T-cell (primary cell): ENCODE data around the gene TMEM80. TPM values are rescaled to one million over a fixed set of nuclear protein-coding genes. Genes with fewer than 3 reads are reported as not detected.

ENCODE experiments used
- ATAC-seq, 4 experiments: fragments of 200-7000 bp in 3 of 4; fragments of 150-1000 bp in 1 of 4; cut with Tn5 transposase; replicated peaks in 1 of 4; 1 replicate in 3 of 4; 2 replicates in 1 of 4; pipeline ENCODE4 v1.10.0; 2021; ENCODE audit warnings: moderate library complexity in 3 of 4, mild to moderate bottlenecking in 2 of 4, moderate number of reproducible peaks in 1 of 4
- CTCF ChIA-PET, 2 donors: fragments of 300-600 bp; sonication (Branson Sonifier 250); formaldehyde crosslinking; loops; one replicate each; lab custom pipeline; 2022; ENCODE audit warnings: antibody characterized with exemption in 2 of 2; lab: Charles Lee
- POLR2A ChIA-PET, 2 donors: fragments of 300-600 bp; sonication (Branson Sonifier 250); formaldehyde crosslinking; loops; one replicate each; lab custom pipeline; 2022; ENCODE audit warnings: antibody characterized with exemption in 2 of 2; lab: Charles Lee
- DNase-seq, 35 experiments: peaks; one replicate each; pipeline versions ENCODE4 v3.0.0 to v3.0.0-alpha.2; 2013 to 2023
- H3K27ac ChIP-seq: one replicate; pipeline ENCODE4 v1.5.1; 2013; ENCODE audit warnings: low read length
- H3K27me3 ChIP-seq, 2 experiments: replicated peaks in 1 of 2; 1 replicate in 1 of 2; 2 replicates in 1 of 2; pipeline versions ENCODE4 v1.6.1 to v1.7.0; 2013; ENCODE audit warnings: low read length in 1 of 2, mixed read lengths in 1 of 2; ENCODE audit not compliant: control insufficient read depth in 2 of 2, insufficient read depth in 2 of 2; ENCODE audit errors: extremely low read depth in 1 of 2
- H3K36me3 ChIP-seq, 2 donors: 1 replicate in 1 of 2; 2 replicates in 1 of 2; pipeline versions ENCODE4 v1.6.1 to v1.7.0; 2013; ENCODE audit warnings: low read length in 1 of 2; ENCODE audit not compliant: control insufficient read depth in 2 of 2, insufficient read depth in 1 of 2; ENCODE audit errors: extremely low read depth in 1 of 2
- H3K4me1 ChIP-seq, 2 experiments: 1 replicate in 1 of 2; 2 replicates in 1 of 2; pipeline versions ENCODE4 v1.6.1 to v1.7.0; 2013; ENCODE audit warnings: low read length in 2 of 2, mixed read lengths in 1 of 2; ENCODE audit not compliant: insufficient read depth in 2 of 2, control insufficient read depth in 1 of 2; ENCODE audit errors: extremely low read depth in 1 of 2
- H3K4me3 ChIP-seq, 2 donors: 1 replicate in 1 of 2; 2 replicates in 1 of 2; pipeline versions ENCODE4 v1.5.1 to v1.7.0; 2013; ENCODE audit warnings: mild to moderate bottlenecking in 2 of 2, low read length in 1 of 2, moderate library complexity in 1 of 2; ENCODE audit not compliant: control insufficient read depth in 1 of 2; ENCODE audit errors: extremely low read depth in 1 of 2
- H3K9me3 ChIP-seq: 2 replicates; pipeline ENCODE4 v1.7.0; 2013
- H3K27ac Mint-ChIP-seq, 2 donors: one replicate each; pipeline ENCODE4 v1.8.0; 2020 to 2021; ENCODE audit warnings: mild to moderate bottlenecking in 2 of 2, mixed read lengths in 2 of 2
- H3K27me3 Mint-ChIP-seq, 2 donors: one replicate each; pipeline ENCODE4 v1.8.0; 2021 to 2022; ENCODE audit warnings: mixed read lengths in 2 of 2
- H3K36me3 Mint-ChIP-seq: one replicate; pipeline ENCODE4 v1.8.0; 2021; ENCODE audit warnings: mixed read lengths
- H3K4me1 Mint-ChIP-seq, 3 donors: one replicate each; pipeline ENCODE4 v1.8.0; 2020 to 2022; ENCODE audit warnings: mixed read lengths in 3 of 3, mild to moderate bottlenecking in 1 of 3
- H3K4me3 Mint-ChIP-seq, 3 donors: one replicate each; pipeline ENCODE4 v1.8.0; 2020 to 2022; ENCODE audit warnings: mild to moderate bottlenecking in 3 of 3, mixed read lengths in 3 of 3, moderate library complexity in 3 of 3
- H3K9me3 Mint-ChIP-seq, 3 donors: one replicate each; pipeline ENCODE4 v1.8.0; 2020 to 2022; ENCODE audit warnings: mixed read lengths in 3 of 3
- WGBS: methylation state at CpG from one replicate; pipeline ENCODE4 v1.1.5; 2013; ENCODE audit warnings: missing lambda C conversion rate; ENCODE audit not compliant: insufficient coverage; 5-methylcytosine and 5-hydroxymethylcytosine counted together
- total RNA-seq, 35 experiments: library from RNA in 6 of 35; stranded (reverse) in 6 of 35; fragments of 120-200 nt in 1 of 35; gene quantifications; one replicate each; pipeline versions ENCODE4 v1.2.1 to v1.2.4 and lab custom pipeline; 2013 to 2026

Gene TMEM80
- total RNA-seq, 5 donors from 2014 or later (not counting 1 experiment from before 2014, with no cell fraction given), result 21.2 to 43.9 (median 42.4) TPM

DNA sequence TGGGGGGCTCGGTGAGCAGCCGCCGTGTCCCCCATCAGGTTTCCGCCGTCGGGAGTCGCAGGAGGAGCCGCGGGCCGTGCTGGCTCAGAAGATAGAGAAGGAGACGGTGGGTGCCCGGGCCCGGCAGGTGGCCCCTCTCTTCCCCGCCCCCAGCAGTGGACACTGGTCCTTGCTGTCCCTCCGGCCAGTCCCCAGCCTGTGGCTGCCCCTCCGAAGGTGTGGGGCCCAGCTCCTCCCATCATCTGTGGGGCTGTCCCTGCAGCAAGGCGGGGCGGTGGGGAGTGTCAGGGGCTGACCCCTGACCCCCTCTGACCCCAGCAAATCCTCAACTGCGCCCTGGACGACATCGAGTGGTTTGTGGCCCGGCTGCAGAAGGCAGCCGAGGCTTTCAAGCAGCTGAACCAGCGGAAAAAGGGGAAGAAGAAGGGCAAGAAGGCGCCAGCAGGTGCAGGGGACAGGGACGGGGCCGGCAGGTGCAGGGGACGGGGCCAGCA lies 25.7 kb downstream of the TMEM80 start:
- DNase-seq (no peak), ATAC-seq (peak in 3 of 4 experiments; percentile 2 to 3 (median 3))
- WGBS, result 10% methylated on average over 24 of the region's 28 CpGs
- Mint-ChIP-seq H3K36me3 (no peaks in the 10 kb centered on the region), H3K4me1 (peaks cover 6 to 24% (median 13%) of the 10 kb centered on the region in 3 donors), H3K27ac (no peak overlapping the region), H3K27me3 (peaks cover 11 to 14% of the 10 kb centered on the region in 2 donors), H3K9me3 (peaks cover 0 to 3% (median 0%) of the 10 kb centered on the region in 3 donors), H3K4me3 (peak overlapping the region; percentile 55 to 77 (median 59))
- Histone ChIP-seq H3K4me3 (peak overlapping the region; percentile 11 to 23), H3K27ac (no peak overlapping the region), H3K36me3 (no peaks in the 10 kb centered on the region), H3K9me3 (no peaks in the 10 kb centered on the region), H3K27me3 (peaks cover 0 to 59% of the 10 kb centered on the region in 2 experiments), H3K4me1 (peaks cover 8 to 41% of the 10 kb centered on the region in 2 experiments)
- ChIA-PET POLR2A (interaction anchor here in 1 of 2 donors (0.6 kb wide), 1 partner anchor 75 kb away, joined by 3 read pairs; no protein-coding TSS in a partner anchor), CTCF (interaction anchor here in 1 of 2 donors (1.0 to 1.3 kb wide), 3 partner anchors 26 to 185 kb away, joined by 3 to 4 read pairs (median 3); partner anchors contain the start of gene TMEM80)

DNA sequence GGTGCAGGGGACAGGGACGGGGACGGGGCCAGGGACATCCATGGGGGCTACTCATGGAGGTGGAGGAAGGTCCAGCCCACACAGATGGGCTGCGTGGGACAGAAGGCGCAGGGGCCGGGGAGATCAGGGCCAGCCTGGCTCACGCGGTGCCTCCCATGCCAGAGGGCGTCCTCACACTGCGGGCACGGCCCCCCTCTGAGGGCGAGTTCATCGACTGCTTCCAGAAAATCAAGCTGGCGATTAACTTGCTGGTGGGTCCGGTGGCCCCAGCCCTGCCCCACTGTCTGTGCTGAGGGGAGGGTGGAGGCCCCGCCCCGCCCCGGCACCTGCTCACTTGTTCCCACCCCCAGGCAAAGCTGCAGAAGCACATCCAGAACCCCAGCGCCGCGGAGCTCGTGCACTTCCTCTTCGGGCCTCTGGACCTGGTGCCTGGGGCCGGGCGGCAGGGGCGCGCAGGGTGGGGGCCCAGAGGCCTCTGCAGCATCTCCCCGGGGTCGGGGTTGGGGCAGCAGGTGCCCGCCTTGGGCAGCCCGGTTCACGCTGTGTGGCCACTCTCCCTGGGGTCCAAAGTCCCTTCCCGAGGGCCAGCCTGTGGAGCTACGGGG lies 26.2 kb downstream of the TMEM80 start:
- DNase-seq, result peak in 32 of 35 experiments; percentile 33 to 77 (median 56)

DNA sequence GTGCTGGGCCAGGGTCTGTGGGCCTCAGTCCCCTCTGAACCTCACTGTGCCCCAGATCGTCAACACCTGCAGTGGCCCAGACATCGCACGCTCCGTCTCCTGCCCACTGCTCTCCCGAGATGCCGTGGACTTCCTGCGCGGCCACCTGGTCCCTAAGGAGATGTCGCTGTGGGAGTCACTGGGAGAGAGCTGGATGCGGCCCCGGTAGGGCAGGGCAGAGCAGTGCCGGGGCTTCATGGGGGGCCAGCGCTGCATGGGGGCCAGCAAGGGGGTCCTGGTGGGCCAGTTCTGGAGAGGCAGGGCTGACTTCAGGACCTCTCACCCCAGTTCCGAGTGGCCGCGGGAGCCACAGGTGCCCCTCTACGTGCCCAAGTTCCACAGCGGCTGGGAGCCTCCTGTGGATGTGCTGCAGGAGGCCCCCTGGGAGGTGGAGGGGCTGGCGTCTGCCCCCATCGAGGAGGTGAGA lies 26.8 kb downstream of the TMEM80 start:
- ChIA-PET CTCF (interaction anchor here (0.6 to 1.3 kb wide), 7 partner anchors 27 to 266 kb away, joined by 3 to 5 read pairs (median 3); partner anchors contain the start of gene TMEM80 (in 1 of the 2)), POLR2A (interaction anchor here in 1 of 2 donors (0.6 to 0.7 kb wide), 2 partner anchors 27 to 62 kb away, joined by 5 to 6 read pairs; partner anchors contain the start of gene TMEM80)
- no peaks in the 10 kb centered on the region for H3K9me3 Mint-ChIP-seq
- Histone ChIP-seq H3K4me3 (no peak overlapping the region), H3K9me3 (no peaks in the 10 kb centered on the region), H3K27me3 (peaks cover 0 to 58% of the 10 kb centered on the region in 2 experiments), H3K4me1 (peaks cover 9 to 52% of the 10 kb centered on the region in 2 experiments), H3K27ac (no peak overlapping the region), H3K36me3 (no peaks in the 10 kb centered on the region)
- H3K4me3 Mint-ChIP-seq, result peak overlapping the region in 1 of 3 donors; percentile 77
- WGBS, result 69% methylated on average over 16 of the region's 20 CpGs
- H3K36me3 Mint-ChIP-seq, result no peaks in the 10 kb centered on the region
- peaks cover 6 to 28% (median 16%) of the 10 kb centered on the region in 3 donors for H3K4me1 Mint-ChIP-seq
- peaks cover 11 to 14% of the 10 kb centered on the region in 2 donors for H3K27me3 Mint-ChIP-seq
- no peak overlapping the region for H3K27ac Mint-ChIP-seq
- DNase-seq (no peak), ATAC-seq (no peak)

More for the DNA sequence above, 26.2 kb downstream of the TMEM80 start:
- peak; percentile 44 to 59 (median 52) for ATAC-seq
- CTCF ChIA-PET, result interaction anchor here (0.6 to 1.3 kb wide), 7 partner anchors 26 to 266 kb away, joined by 3 to 5 read pairs (median 3); partner anchors contain the start of gene TMEM80 (in 1 of the 2)
- Histone ChIP-seq H3K36me3 (no peaks in the 10 kb centered on the region), H3K27me3 (peaks cover 0 to 59% of the 10 kb centered on the region in 2 experiments), H3K4me1 (peaks cover 9 to 47% of the 10 kb centered on the region in 2 experiments), H3K4me3 (peak overlapping the region in 1 of 2 donors; percentile 6), H3K9me3 (no peaks in the 10 kb centered on the region), H3K27ac (no peak overlapping the region)
- peak overlapping the region in 2 of 3 donors; percentile 55 to 77 for H3K4me3 Mint-ChIP-seq
- H3K27ac Mint-ChIP-seq, result no peak overlapping the region
- POLR2A ChIA-PET, result interaction anchor here in 1 of 2 donors (0.6 to 0.7 kb wide), 2 partner anchors 26 to 75 kb away, joined by 3 to 6 read pairs; partner anchors contain the start of gene TMEM80
- peaks cover 6 to 26% (median 16%) of the 10 kb centered on the region in 3 donors for H3K4me1 Mint-ChIP-seq
- WGBS, result 4% methylated on average over 26 of the region's 33 CpGs
- H3K36me3 Mint-ChIP-seq, result no peaks in the 10 kb centered on the region
- H3K27me3 Mint-ChIP-seq, result peaks cover 11 to 14% of the 10 kb centered on the region in 2 donors
- H3K9me3 Mint-ChIP-seq, result no peaks in the 10 kb centered on the region

DNA sequence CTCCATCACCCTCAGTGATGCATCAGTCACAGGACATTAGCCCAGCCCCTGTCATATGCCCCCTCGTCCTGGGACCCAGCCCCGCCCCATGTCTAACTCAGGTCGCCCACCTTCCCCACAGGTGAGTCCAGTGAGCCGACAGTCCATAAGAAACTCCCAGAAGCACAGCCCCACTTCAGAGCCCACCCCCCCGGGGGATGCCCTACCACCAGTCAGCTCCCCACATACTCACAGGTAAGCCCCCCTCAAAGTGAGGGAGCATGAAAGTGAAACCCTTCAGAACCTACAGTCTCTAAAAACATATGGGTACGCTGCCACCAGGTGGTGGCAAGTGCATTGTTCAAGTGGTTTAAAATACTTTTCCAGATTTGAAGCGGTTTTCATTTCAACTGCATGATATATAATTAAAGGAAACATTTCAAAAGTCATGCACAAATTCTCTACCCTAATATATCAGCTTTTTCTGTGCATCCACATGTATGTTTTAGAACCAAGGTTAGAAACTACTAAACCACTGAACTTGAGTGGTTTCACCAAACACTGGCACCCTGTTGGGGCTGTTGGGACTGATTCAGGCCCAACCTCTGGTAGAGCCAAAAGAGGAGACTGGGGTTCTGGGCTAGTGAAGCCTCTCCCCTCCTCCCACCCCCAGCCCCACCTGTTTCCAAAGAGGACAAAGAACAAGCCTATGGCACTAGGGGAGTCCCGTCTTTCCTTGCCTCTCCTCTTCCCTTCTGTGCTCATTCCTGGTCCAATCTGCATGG lies 27.7 kb downstream of the TMEM80 start:
- ChIA-PET CTCF (interaction anchor here (0.6 to 1.2 kb wide), 3 partner anchors 10 to 56 kb away, joined by 3 to 4 read pairs (median 3); partner anchors contain the start of gene TMEM80 (in 1 of the 2)), POLR2A (interaction anchor here in 1 of 2 donors (0.6 kb wide), 1 partner anchor 63 kb away, joined by 5 read pairs; no protein-coding TSS in a partner anchor)
- DNase-seq (peak in 25 of 35 experiments; percentile 32 to 79 (median 47)), ATAC-seq (peak in 3 of 4 experiments; percentile 15 to 64 (median 29))
- no peaks in the 10 kb centered on the region for H3K9me3 Mint-ChIP-seq
- H3K4me3 Mint-ChIP-seq, result peak overlapping the region; percentile 60 to 89 (median 65)
- H3K27ac Mint-ChIP-seq, result peak overlapping the region in 1 of 2 donors; percentile 67
- peaks cover 0 to 65% of the 10 kb centered on the region in 2 experiments for H3K27me3 ChIP-seq
- H3K4me1 ChIP-seq, result peaks cover 13 to 61% of the 10 kb centered on the region in 2 experiments
- H3K36me3 ChIP-seq, result no peaks in the 10 kb centered on the region
- no peak overlapping the region for H3K27ac ChIP-seq
- peaks cover 6 to 28% (median 16%) of the 10 kb centered on the region in 3 donors for H3K4me1 Mint-ChIP-seq
- H3K9me3 ChIP-seq, result no peaks in the 10 kb centered on the region
- no peak overlapping the region for H3K4me3 ChIP-seq
- H3K27me3 Mint-ChIP-seq, result peaks cover 11 to 14% of the 10 kb centered on the region in 2 donors
- WGBS, result 44% methylated on average over 3 of the region's 8 CpGs
- no peaks in the 10 kb centered on the region for H3K36me3 Mint-ChIP-seq

DNA sequence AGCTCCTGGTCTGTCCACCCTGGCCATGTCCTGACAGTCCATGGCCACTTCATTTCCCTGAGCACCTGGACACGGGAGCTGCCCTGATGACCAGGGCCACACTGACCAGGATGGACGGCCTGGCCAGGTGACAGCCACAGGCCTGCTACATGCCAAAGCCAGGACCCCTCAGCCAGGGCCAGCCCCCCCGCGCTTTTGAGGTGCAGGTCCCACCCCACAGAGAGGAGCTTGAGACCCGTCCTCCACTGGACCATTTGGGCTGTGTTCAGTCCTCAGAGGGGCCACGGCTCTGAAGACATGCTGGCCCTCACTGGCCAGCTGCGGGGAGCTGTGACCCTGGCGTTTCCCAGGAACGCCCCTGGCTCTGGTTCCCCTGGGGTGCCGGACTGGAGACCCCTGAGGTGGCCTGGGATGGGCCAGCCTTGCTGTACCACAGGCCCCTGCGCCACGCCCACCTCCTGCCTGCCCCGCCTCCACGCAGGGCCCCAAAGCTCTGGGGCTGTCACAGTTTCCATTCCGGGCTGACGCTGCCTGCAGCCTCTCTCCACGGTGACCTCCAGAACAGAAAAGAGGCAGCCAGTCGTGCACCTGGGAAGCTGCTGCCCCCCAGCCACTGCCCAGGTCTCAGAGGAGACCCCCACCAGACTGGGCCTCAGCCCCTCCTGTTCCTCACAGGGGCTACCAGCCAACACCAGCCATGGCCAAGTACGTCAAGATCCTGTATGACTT lies 28.6 kb downstream of the TMEM80 start:
- ChIA-PET POLR2A (interaction anchor here in 1 of 2 donors (0.7 kb wide), 1 partner anchor 58 kb away, joined by 3 read pairs; no protein-coding TSS in a partner anchor), CTCF (interaction anchor here (0.6 to 1.3 kb wide), 6 partner anchors 9 to 177 kb away, joined by 3 to 6 read pairs (median 4); partner anchors contain the start of gene TMEM80 (in 1 of the 2))
- H3K27ac ChIP-seq, result no peak overlapping the region
- H3K4me3 Mint-ChIP-seq, result peak overlapping the region in 1 of 3 donors; percentile 73
- peaks cover 6 to 26% (median 16%) of the 10 kb centered on the region in 3 donors for H3K4me1 Mint-ChIP-seq
- H3K27ac Mint-ChIP-seq, result peak overlapping the region in 1 of 2 donors; percentile 55
- H3K27me3 Mint-ChIP-seq, result peaks cover 11 to 13% of the 10 kb centered on the region in 2 donors
- H3K36me3 ChIP-seq, result no peaks in the 10 kb centered on the region
- DNase-seq (no peak), ATAC-seq (no peak)
- H3K9me3 Mint-ChIP-seq, result no peaks in the 10 kb centered on the region
- WGBS, result 69% methylated on average over 18 of the region's 19 CpGs
- no peak overlapping the region for H3K4me3 ChIP-seq
- peaks cover 13 to 62% of the 10 kb centered on the region in 2 experiments for H3K4me1 ChIP-seq
- H3K9me3 ChIP-seq, result no peaks in the 10 kb centered on the region
- peaks cover 0 to 71% of the 10 kb centered on the region in 2 experiments for H3K27me3 ChIP-seq
- no peaks in the 10 kb centered on the region for H3K36me3 Mint-ChIP-seq
